Lung (tissue), 12 donors: ENCODE results near the gene AGBL3. TPM values are rescaled to one million over a fixed set of nuclear protein-coding genes. Genes with fewer than 3 reads are reported as not detected.

ENCODE experiments used
- ATAC-seq: fragments of 200-7000 bp; cut with Tn5 transposase; one replicate; pipeline ENCODE4 v1.9.1; 2020; ENCODE audit warnings: moderate number of reproducible peaks; ENCODE audit not compliant: insufficient read depth, low FRiP score
- DNase-seq, 3 donors: peaks; one replicate each; pipeline ENCODE4 v3.0.0-alpha.2; 2013 to 2017
- H3K27ac ChIP-seq, 2 donors: one replicate each; pipeline ENCODE4 v1.5.1; 2013; ENCODE audit warnings: mild to moderate bottlenecking in 2 of 2, moderate library complexity in 2 of 2, control low read depth in 1 of 2, inconsistent platforms in 1 of 2, low read depth in 1 of 2, low read length in 1 of 2
- H3K27me3 ChIP-seq, 3 donors: one replicate each; pipeline ENCODE4 v1.5.1; 2013; ENCODE audit warnings: low read length in 2 of 3; ENCODE audit not compliant: control insufficient read depth in 3 of 3, insufficient read depth in 3 of 3
- H3K36me3 ChIP-seq, 4 donors: one replicate each; pipeline ENCODE4 v1.5.1; 2013; ENCODE audit warnings: low read length in 4 of 4, mild to moderate bottlenecking in 1 of 4, moderate library complexity in 1 of 4; ENCODE audit not compliant: control insufficient read depth in 4 of 4, insufficient read depth in 4 of 4
- H3K4me1 ChIP-seq, 5 donors: one replicate each; pipeline ENCODE4 v1.5.1; 2013; ENCODE audit warnings: low read length in 5 of 5, mild to moderate bottlenecking in 2 of 5, moderate library complexity in 1 of 5; ENCODE audit not compliant: control insufficient read depth in 5 of 5, insufficient read depth in 5 of 5
- H3K4me3 ChIP-seq: one replicate; pipeline ENCODE4 v1.5.1; 2013; ENCODE audit warnings: mild to moderate bottlenecking, control low read depth, moderate library complexity
- H3K9ac ChIP-seq, 2 donors: one replicate each; pipeline ENCODE4 v1.5.1; 2013; ENCODE audit warnings: low read length in 2 of 2, control low read depth in 1 of 2; ENCODE audit not compliant: insufficient read depth in 1 of 2
- H3K9me3 ChIP-seq, 4 donors: one replicate each; pipeline ENCODE4 v1.5.1; 2013; ENCODE audit warnings: low read length in 3 of 4, mild to moderate bottlenecking in 1 of 4, moderate library complexity in 1 of 4; ENCODE audit not compliant: control insufficient read depth in 4 of 4, insufficient read depth in 3 of 4
- WGBS, 2 donors: extraction: QIAGEN DNeasy Blood & Tissue Kit; methylation state at CpG; one replicate each; pipeline ENCODE4 v1.1.7; 2013; 5-methylcytosine and 5-hydroxymethylcytosine counted together
- polyA plus RNA-seq, 2 donors: library from polyadenylated mRNA; stranded (reverse); fragments of 200-250 nt; gene quantifications; one replicate each; pipeline ENCODE4 v1.2.1, GENCODE V29; 2013
- total RNA-seq, 2 donors: library from RNA; depleted of rRNA in 1 of 2; stranded (reverse); fragments of >200 nt in 1 of 2; gene quantifications; one replicate each; pipeline ENCODE4 v1.2.1, GENCODE V29; 2014 to 2021
- TF ChIP-seq, protein P1 (sequence below): IDR thresholded peaks from 2 replicates; pipeline ENCODE4 v1.5.1; 2012; ENCODE audit warnings: mild to moderate bottlenecking; ENCODE audit errors: control extremely low read depth, extremely low read depth
- donor health status: control.
- donor health status: control.
- donor health status: Bipolar disorder and iron deficiency.
- donor health status: healthy.
- donor health status: DM: yes; HTN: yes; CAD: no.

Gene AGBL3
- total and polyA plus RNA-seq, 4 donors, result 1.3 to 5.2 (median 2.8) TPM

DNA sequence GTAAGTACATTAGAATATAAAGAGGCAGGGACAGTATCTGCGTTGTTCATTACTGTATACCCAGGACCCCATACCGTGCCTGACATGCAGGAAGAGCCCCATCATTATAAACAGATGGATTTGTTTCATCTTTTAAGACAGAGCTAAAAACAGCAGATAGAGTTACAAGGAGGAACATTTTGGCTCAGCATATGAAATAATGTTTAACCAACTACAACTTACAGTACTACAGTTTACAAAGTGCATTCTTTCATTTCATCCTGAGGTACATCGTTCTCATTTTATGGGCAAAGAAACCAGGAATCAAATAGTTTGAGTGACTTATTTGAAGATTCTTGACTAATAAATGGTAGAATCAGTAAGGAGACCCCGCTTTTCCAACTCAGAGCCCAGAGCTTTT, 38.1 kb upstream of the AGBL3 start:
- 84 to 88% methylated on average over 4 of the region's 4 CpGs for WGBS, 2 donors
- ATAC-seq, result no peak

DNA sequence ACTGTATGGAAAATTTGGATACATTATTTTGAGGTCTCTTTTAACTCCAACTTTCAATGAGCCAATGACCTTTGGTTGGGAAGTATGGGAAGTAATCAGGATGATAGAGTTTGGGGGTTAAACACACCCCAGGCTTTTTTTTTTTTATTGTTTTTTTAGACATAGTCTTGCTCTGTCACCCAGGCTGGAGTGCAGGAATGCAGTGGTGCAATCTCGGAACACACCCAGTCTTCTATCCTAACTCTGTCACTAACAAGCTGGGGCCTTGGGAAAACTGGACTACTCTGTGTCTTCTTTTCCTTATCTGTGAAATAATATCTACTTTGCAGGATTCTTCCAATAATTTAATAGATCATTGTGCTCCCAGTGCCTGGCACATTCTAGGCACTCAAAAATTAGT, 37.6 kb upstream of the AGBL3 start:
- TF ChIP-seq, protein P1, sequence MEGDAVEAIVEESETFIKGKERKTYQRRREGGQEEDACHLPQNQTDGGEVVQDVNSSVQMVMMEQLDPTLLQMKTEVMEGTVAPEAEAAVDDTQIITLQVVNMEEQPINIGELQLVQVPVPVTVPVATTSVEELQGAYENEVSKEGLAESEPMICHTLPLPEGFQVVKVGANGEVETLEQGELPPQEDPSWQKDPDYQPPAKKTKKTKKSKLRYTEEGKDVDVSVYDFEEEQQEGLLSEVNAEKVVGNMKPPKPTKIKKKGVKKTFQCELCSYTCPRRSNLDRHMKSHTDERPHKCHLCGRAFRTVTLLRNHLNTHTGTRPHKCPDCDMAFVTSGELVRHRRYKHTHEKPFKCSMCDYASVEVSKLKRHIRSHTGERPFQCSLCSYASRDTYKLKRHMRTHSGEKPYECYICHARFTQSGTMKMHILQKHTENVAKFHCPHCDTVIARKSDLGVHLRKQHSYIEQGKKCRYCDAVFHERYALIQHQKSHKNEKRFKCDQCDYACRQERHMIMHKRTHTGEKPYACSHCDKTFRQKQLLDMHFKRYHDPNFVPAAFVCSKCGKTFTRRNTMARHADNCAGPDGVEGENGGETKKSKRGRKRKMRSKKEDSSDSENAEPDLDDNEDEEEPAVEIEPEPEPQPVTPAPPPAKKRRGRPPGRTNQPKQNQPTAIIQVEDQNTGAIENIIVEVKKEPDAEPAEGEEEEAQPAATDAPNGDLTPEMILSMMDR, result no peak
- 75% methylated on average over 1 of the region's 1 CpG for WGBS, 2 donors
- no peak overlapping the region for H3K4me3 ChIP-seq
- no peak overlapping the region for H3K9ac ChIP-seq
- DNase-seq, result no peak
- no peaks in the 10 kb centered on the region for H3K4me1 ChIP-seq
- H3K27ac ChIP-seq, result no peak overlapping the region
- no peak for ATAC-seq
- H3K27me3 ChIP-seq, result no peaks in the 10 kb centered on the region
- no peaks in the 10 kb centered on the region for H3K9me3 ChIP-seq
- peaks cover 6 to 45% (median 24%) of the 10 kb centered on the region in 4 donors for H3K36me3 ChIP-seq

More for the DNA sequence above, 38.1 kb upstream of the AGBL3 start:
- DNase-seq, result no peak
- Histone ChIP-seq H3K4me1 (no peaks in the 10 kb centered on the region), H3K36me3 (peaks cover 6 to 43% (median 24%) of the 10 kb centered on the region in 4 donors), H3K9me3 (no peaks in the 10 kb centered on the region), H3K27me3 (no peaks in the 10 kb centered on the region), H3K4me3 (no peak overlapping the region), H3K9ac (no peak overlapping the region), H3K27ac (no peak overlapping the region)
- TF ChIP-seq, protein P1, result no peak

DNA sequence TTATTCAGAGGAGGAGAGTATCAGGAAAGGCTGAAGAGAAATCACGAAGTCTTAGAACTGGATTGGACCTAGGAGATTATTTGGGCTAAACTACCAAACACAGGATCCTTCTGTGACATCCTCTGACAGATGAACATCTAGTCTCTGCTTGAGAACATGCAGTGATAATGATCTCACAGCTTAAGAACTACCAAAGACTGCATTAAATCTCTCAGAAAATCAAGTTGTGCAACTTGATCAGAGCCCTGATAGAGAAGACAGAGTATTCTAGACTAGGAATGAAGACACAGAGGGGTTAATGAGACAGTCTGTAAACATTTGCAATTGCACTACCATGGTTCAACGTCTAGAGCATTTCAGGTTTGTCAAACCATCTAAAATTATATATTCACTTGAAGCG, 37.1 kb upstream of the AGBL3 start:
- Histone ChIP-seq H3K4me1 (no peaks in the 10 kb centered on the region), H3K9ac (no peak overlapping the region), H3K27ac (no peak overlapping the region), H3K27me3 (no peaks in the 10 kb centered on the region), H3K36me3 (peaks cover 6 to 46% (median 24%) of the 10 kb centered on the region in 4 donors), H3K9me3 (no peaks in the 10 kb centered on the region), H3K4me3 (no peak overlapping the region)
- WGBS, 2 donors, result 78 to 82% methylated on average over 3 of the region's 3 CpGs
- TF ChIP-seq, protein P1, result no peak
- ATAC-seq (no peak), DNase-seq (no peak)
